DND-41 (cell line): ENCODE results near the gene ZNF398.

ENCODE experiments used
- CTCF ChIP-seq: IDR thresholded peaks from 2 replicates; pipeline ENCODE4 v1.5.1; 2012; ENCODE audit warnings: borderline replicate concordance, low read length, moderate library complexity, mild to moderate bottlenecking; ENCODE audit not compliant: poor library complexity, severe bottlenecking; ENCODE audit errors: extremely low read depth
- EZH2 ChIP-seq: IDR thresholded peaks from 3 replicates; pipeline ENCODE4 v1.6.1; 2012; ENCODE audit warnings: borderline replicate concordance, low read depth, mild to moderate bottlenecking, moderate library complexity, low read length, inconsistent platforms; ENCODE audit not compliant: severe bottlenecking

GRCh38 chr7:149228831-149229471, 81.7 kb downstream of the ZNF398 start:
- TF ChIP-seq CTCF: no peak
- no peak for TF ChIP-seq EZH2
